ENCODE measurements around the gene SAMD4A.

DNA sequence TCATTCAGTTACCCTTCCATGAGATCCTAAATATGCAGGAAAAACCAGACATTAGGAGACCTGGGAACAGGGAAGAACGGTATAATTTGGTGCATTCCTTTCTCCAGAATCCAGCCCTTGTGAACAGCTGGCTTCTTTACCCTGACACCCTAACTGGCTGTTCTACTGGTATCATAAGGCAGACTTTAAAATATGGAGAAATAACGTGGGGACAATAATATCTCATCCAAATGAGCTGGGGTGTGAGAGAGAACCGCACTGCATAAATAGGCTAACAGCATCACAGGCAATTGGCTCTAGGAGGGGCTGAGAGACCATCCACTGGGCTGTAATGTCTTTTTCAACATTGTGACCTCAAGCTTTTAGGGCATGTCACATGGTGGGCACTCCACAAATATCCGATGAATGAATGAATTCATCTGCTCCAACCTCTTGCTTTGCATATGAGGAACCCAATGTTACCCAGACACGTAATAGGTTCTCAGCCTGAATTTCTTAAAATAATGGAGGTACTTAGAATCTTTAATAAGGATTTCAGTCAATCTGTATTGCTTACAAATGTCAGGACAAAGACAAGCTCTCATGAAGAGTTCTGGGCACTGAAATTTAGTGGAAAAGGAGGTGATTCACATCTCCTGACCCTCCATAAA, 157.9 kb downstream of the SAMD4A start:
- TF ChIP-seq, protein P1, sequence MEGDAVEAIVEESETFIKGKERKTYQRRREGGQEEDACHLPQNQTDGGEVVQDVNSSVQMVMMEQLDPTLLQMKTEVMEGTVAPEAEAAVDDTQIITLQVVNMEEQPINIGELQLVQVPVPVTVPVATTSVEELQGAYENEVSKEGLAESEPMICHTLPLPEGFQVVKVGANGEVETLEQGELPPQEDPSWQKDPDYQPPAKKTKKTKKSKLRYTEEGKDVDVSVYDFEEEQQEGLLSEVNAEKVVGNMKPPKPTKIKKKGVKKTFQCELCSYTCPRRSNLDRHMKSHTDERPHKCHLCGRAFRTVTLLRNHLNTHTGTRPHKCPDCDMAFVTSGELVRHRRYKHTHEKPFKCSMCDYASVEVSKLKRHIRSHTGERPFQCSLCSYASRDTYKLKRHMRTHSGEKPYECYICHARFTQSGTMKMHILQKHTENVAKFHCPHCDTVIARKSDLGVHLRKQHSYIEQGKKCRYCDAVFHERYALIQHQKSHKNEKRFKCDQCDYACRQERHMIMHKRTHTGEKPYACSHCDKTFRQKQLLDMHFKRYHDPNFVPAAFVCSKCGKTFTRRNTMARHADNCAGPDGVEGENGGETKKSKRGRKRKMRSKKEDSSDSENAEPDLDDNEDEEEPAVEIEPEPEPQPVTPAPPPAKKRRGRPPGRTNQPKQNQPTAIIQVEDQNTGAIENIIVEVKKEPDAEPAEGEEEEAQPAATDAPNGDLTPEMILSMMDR (IDR thresholded peaks at IDR 0.05; ENCODE audit: insufficient read depth, low read length) = no peak
- no peak for TF ChIP-seq POLR2AphosphoS5 (IDR thresholded peaks at IDR 0.05; ENCODE audit: low read depth)

All from HL-60 (cell line).